IMR-90 (cell line): ENCODE measurements around the gene RAD51B. TPM values are rescaled to one million over a fixed set of nuclear protein-coding genes. Genes with fewer than 3 reads are reported as not detected.

ENCODE experiments used
- ATAC-seq: fragments of 200-7000 bp; cut with Tn5 transposase; 2 replicates; pipeline ENCODE4 v1.9.1; 2020; ENCODE audit warnings: low read depth, mild to moderate bottlenecking, moderate library complexity
- BruUV-seq: library from RNA; stranded (reverse); fragments of 400-500 nt; replicated peaks from 2 replicates; lab custom pipeline; 2021; lab: Mats Ljungman, UMichigan
- CTCF ChIA-PET: fragments of 300-600 bp; formaldehyde crosslinking; extraction: SDS; loops from one replicate; lab custom pipeline; 2021; ENCODE audit warnings: antibody characterized with exemption; lab: Yijun Ruan, JAX
- POLR2A ChIA-PET: fragments of 300-600 bp; sonication (Branson Sonifier 250); formaldehyde crosslinking; loops from one replicate; lab custom pipeline; 2022; ENCODE audit warnings: antibody characterized with exemption; ENCODE audit not compliant: unreplicated experiment; lab: Charles Lee
- DNase-seq: peaks from one replicate; pipeline ENCODE4 v3.0.0; 2013
- H2AFZ ChIP-seq: replicated peaks from 2 replicates; pipeline ENCODE3; 2013; ENCODE audit warnings: low read length, mild to moderate bottlenecking; ENCODE audit not compliant: poor library complexity
- H2AK5ac ChIP-seq: 2 replicates; pipeline ENCODE4 v1.6.1; 2013; ENCODE audit warnings: low read depth, low read length, inconsistent platforms
- H2AK9ac ChIP-seq: replicated peaks from 2 replicates; pipeline ENCODE3; 2013; ENCODE audit warnings: mild to moderate bottlenecking, low read depth, low read length, moderate library complexity; ENCODE audit not compliant: poor library complexity
- H2BK120ac ChIP-seq: 2 replicates; pipeline ENCODE4 v1.6.1; 2013; ENCODE audit warnings: low read depth, low read length, inconsistent platforms
- H2BK15ac ChIP-seq: 3 replicates; pipeline ENCODE4 v1.6.1; 2013; ENCODE audit warnings: low read depth, low read length, inconsistent platforms
- H2BK20ac ChIP-seq: 2 replicates; pipeline ENCODE4 v1.6.1; 2013; ENCODE audit warnings: low read depth, mild to moderate bottlenecking, inconsistent platforms, low read length, moderate library complexity
- H2BK5ac ChIP-seq: 2 replicates; pipeline ENCODE4 v1.6.1; 2013; ENCODE audit warnings: mild to moderate bottlenecking, low read depth, low read length, inconsistent platforms; ENCODE audit not compliant: poor library complexity, severe bottlenecking
- H3K14ac ChIP-seq: replicated peaks from 2 replicates; pipeline ENCODE4 v1.6.1; 2013; ENCODE audit warnings: low read depth, low read length, inconsistent platforms
- H3K18ac ChIP-seq: 2 replicates; pipeline ENCODE4 v1.6.1; 2013; ENCODE audit warnings: low read depth, low read length, control low read depth
- H3K23ac ChIP-seq: 2 replicates; pipeline ENCODE4 v1.6.1; 2013; ENCODE audit warnings: low read depth, low read length, inconsistent platforms
- H3K27ac ChIP-seq: 2 replicates; pipeline ENCODE4 v1.5.1; 2013; ENCODE audit warnings: mild to moderate bottlenecking, control low read depth, low read length; ENCODE audit not compliant: insufficient read depth
- H3K27me3 ChIP-seq: 2 replicates; pipeline ENCODE4 v1.6.1; 2013; ENCODE audit warnings: low read length; ENCODE audit not compliant: control insufficient read depth, insufficient read depth
- H3K36me3 ChIP-seq: 2 replicates; pipeline ENCODE4 v1.6.1; 2013; ENCODE audit warnings: low read length, mixed read lengths; ENCODE audit not compliant: control insufficient read depth, insufficient read depth
- H3K4ac ChIP-seq: 2 replicates; pipeline ENCODE4 v1.6.1; 2013; ENCODE audit warnings: low read depth, low read length, inconsistent platforms
- H3K4me1 ChIP-seq: 2 replicates; pipeline ENCODE4 v1.6.1; 2013; ENCODE audit warnings: low read length, mixed read lengths; ENCODE audit not compliant: control insufficient read depth, insufficient read depth
- H3K4me2 ChIP-seq: 2 replicates; pipeline ENCODE4 v1.6.1; 2013; ENCODE audit warnings: low read depth, mild to moderate bottlenecking, control low read depth, low read length, moderate library complexity
- H3K4me3 ChIP-seq: 2 replicates; pipeline ENCODE4 v1.5.1; 2013; ENCODE audit warnings: low read depth, mild to moderate bottlenecking, control low read depth, low read length, moderate library complexity; ENCODE audit not compliant: insufficient read depth
- H3K56ac ChIP-seq: 2 replicates; pipeline ENCODE4 v1.6.1; 2013; ENCODE audit warnings: low read length, inconsistent platforms; ENCODE audit not compliant: insufficient read depth; ENCODE audit errors: extremely low read depth
- H3K79me1 ChIP-seq, 2 experiments: 2 replicates each; pipeline ENCODE4 v1.6.1; 2013; ENCODE audit warnings: low read length in 2 of 2, inconsistent platforms in 1 of 2, low read depth in 1 of 2
- H3K9ac ChIP-seq: 2 replicates; pipeline ENCODE4 v1.6.1; 2013; ENCODE audit warnings: low read depth, low read length, control low read depth
- H3K9me1 ChIP-seq: 2 replicates; pipeline ENCODE4 v1.6.1; 2013; ENCODE audit warnings: low read length, inconsistent platforms; ENCODE audit not compliant: insufficient read depth
- H3K9me3 ChIP-seq: 2 replicates; pipeline ENCODE4 v1.6.1; 2013; ENCODE audit warnings: low read length; ENCODE audit not compliant: control insufficient read depth, insufficient read depth
- H4K20me1 ChIP-seq: 2 replicates; pipeline ENCODE4 v1.6.1; 2013; ENCODE audit warnings: low read length, inconsistent platforms; ENCODE audit not compliant: insufficient read depth
- H4K5ac ChIP-seq: 2 replicates; pipeline ENCODE4 v1.6.1; 2013; ENCODE audit warnings: mild to moderate bottlenecking, low read depth, low read length, control low read depth
- H4K8ac ChIP-seq, 2 experiments: 2 replicates each; pipeline ENCODE4 v1.6.1; 2013; ENCODE audit warnings: low read depth in 2 of 2, low read length in 2 of 2, control low read depth in 1 of 2, inconsistent platforms in 1 of 2
- H4K91ac ChIP-seq: 2 replicates; pipeline ENCODE4 v1.6.1; 2013; ENCODE audit warnings: low read depth, low read length, inconsistent platforms; ENCODE audit not compliant: insufficient read depth
- BHLHE40 ChIP-seq: fragments of 150-350 bp; IDR thresholded peaks from 2 replicates; pipeline ENCODE4 v1.6.1; 2016; ENCODE audit warnings: mild to moderate bottlenecking, low read depth, low read length
- CEBPB ChIP-seq: IDR thresholded peaks from 2 replicates; pipeline ENCODE4 v1.6.1; 2012; ENCODE audit warnings: low read depth, low read length, improper control_type of control experiment
- CHD1 ChIP-seq: IDR thresholded peaks from 2 replicates; pipeline ENCODE4 v1.6.1; 2012; ENCODE audit warnings: low read depth, low read length, improper control_type of control experiment
- CTCF ChIP-seq: conservative IDR thresholded peaks from 2 replicates; pipeline ENCODE4 v1.5.1; 2012; ENCODE audit warnings: mild to moderate bottlenecking, low read depth, low read length, improper control_type of control experiment
- ELK1 ChIP-seq: fragments of 150-350 bp; IDR thresholded peaks from 2 replicates; pipeline ENCODE4 v1.6.1; 2016; ENCODE audit warnings: low read depth, mild to moderate bottlenecking, low read length, moderate library complexity, borderline replicate concordance
- FOS ChIP-seq: fragments of 150-350 bp; IDR thresholded peaks from 2 replicates; pipeline ENCODE4 v1.6.1; 2016; ENCODE audit warnings: low read depth, low read length
- MAFK ChIP-seq: IDR thresholded peaks from 2 replicates; pipeline ENCODE4 v1.6.1; 2012; ENCODE audit warnings: low read depth, low read length, improper control_type of control experiment
- MAZ ChIP-seq: IDR thresholded peaks from 2 replicates; pipeline ENCODE4 v1.6.1; 2012; ENCODE audit warnings: low read depth, mild to moderate bottlenecking, low read length, improper control_type of control experiment, moderate library complexity, borderline replicate concordance
- MXI1 ChIP-seq: IDR thresholded peaks from 2 replicates; pipeline ENCODE4 v1.6.1; 2012; ENCODE audit warnings: low read depth, mild to moderate bottlenecking, low read length, moderate library complexity, borderline replicate concordance
- NFE2L2 ChIP-seq: fragments of 150-350 bp; IDR thresholded peaks from 2 replicates; pipeline ENCODE4 v1.6.1; 2016; ENCODE audit warnings: low read depth, mild to moderate bottlenecking, low read length
- POLR2A ChIP-seq: IDR thresholded peaks from 2 replicates; pipeline ENCODE4 v1.6.1; 2012; ENCODE audit warnings: mild to moderate bottlenecking, low read depth, low read length
- RAD21 ChIP-seq: IDR thresholded peaks from 2 replicates; pipeline ENCODE4 v1.6.1; 2012; ENCODE audit warnings: low read length, improper control_type of control experiment
- RCOR1 ChIP-seq: IDR thresholded peaks from 2 replicates; pipeline ENCODE4 v1.6.1; 2012; ENCODE audit warnings: mild to moderate bottlenecking, low read length, improper control_type of control experiment; ENCODE audit not compliant: insufficient replicate concordance
- RFX5 ChIP-seq: IDR thresholded peaks from 2 replicates; pipeline ENCODE4 v1.8.0; 2012; ENCODE audit warnings: low read depth, mild to moderate bottlenecking, low read length, moderate library complexity
- SMC3 ChIP-seq: fragments of 150-350 bp; IDR thresholded peaks from 2 replicates; pipeline ENCODE4 v1.6.1; 2016; ENCODE audit warnings: low read depth, mild to moderate bottlenecking, antibody characterized with exemption, low read length, moderate library complexity
- USF2 ChIP-seq: fragments of 150-350 bp; IDR thresholded peaks from 2 replicates; pipeline ENCODE4 v1.6.1; 2017; ENCODE audit warnings: mild to moderate bottlenecking, antibody characterized with exemption, low read length, low read depth
- WGBS, 2 experiments: methylation state at CpG; one replicate each; pipeline versions ENCODE4 v1.1.5 to v1.1.7; 2013; ENCODE audit warnings: missing lambda C conversion rate in 2 of 2; ENCODE audit not compliant: insufficient read length in 1 of 2; ENCODE audit errors: extremely low coverage in 2 of 2; 5-methylcytosine and 5-hydroxymethylcytosine counted together
- dilution Hi-C: fragments of 300-500 bp; cut with HindIII; formaldehyde crosslinking; loops from one replicate; pipeline ENCODE4 v1.14.3; 2018; ENCODE audit warnings: low sequenced_read_pairs; ENCODE audit not compliant: unreplicated experiment
- in situ Hi-C: fragments of 300-500 bp; cut with MboI; formaldehyde crosslinking; loops from 3 replicates; pipeline ENCODE4 v1.14.3; 2019; ENCODE audit warnings: low sequenced_read_pairs, inconsistent platforms, mixed read lengths
- intact Hi-C: fragments of 100-400 bp; cut with micrococcal nuclease; formaldehyde crosslinking; loops from 2 replicates; pipeline ENCODE4 v1.10.0; 2022
- polyA plus RNA-seq, 3 experiments: library from polyadenylated mRNA; depleted of rRNA; stranded (reverse); fragments of >200 nt; gene quantifications; 2 replicates each; pipeline ENCODE4 v1.2.3, GENCODE V29; 2012; ENCODE audit warnings: low replicate concordance in 1 of 3
- total RNA-seq: library from RNA; depleted of rRNA; stranded (reverse); fragments of >200 nt; gene quantifications from 2 replicates; pipeline ENCODE4 v1.2.3, GENCODE V29; 2012

RAD51B gene
- total and polyA plus RNA-seq, 2 of the 4 experiments (the other 2 are of a cell fraction), result 5.1 to 18.8 TPM

GRCh38 chr14:67977434-67978034 lies 158.0 kb downstream of the RAD51B start:
- CTCF ChIA-PET, result no interaction called here
- no peaks in the 10 kb centered on the region for H4K20me1 ChIP-seq
- no peak overlapping the region for H3K4ac ChIP-seq

More at GRCh38 chr14:67977434-67978034, 158.0 kb downstream of the RAD51B start:
- no peak overlapping the region for H3K4me3 ChIP-seq
- no peak for TF ChIP-seq BHLHE40
- no peak for TF ChIP-seq CHD1
- TF ChIP-seq SMC3, result no peak
- no peak for TF ChIP-seq MAZ
- TF ChIP-seq RCOR1, result no peak
- no peak for TF ChIP-seq MAFK
- TF ChIP-seq RFX5, result no peak
- TF ChIP-seq CEBPB, result no peak
- TF ChIP-seq NFE2L2, result no peak
- no peak for TF ChIP-seq FOS
- no peak for TF ChIP-seq CTCF
- TF ChIP-seq MXI1, result no peak
- no peak for TF ChIP-seq RAD21
- no peak for TF ChIP-seq ELK1
- no peak for TF ChIP-seq USF2
- TF ChIP-seq POLR2A, result no peak
- no peak overlapping the region for H4K91ac ChIP-seq
- no peak for ATAC-seq
- no peak for DNase-seq
- no peak overlapping the region for H2BK120ac ChIP-seq
- no peaks in the 10 kb centered on the region for H3K9me3 ChIP-seq
- no peak overlapping the region for H2AK5ac ChIP-seq
- no peak overlapping the region for H4K5ac ChIP-seq
- H2AK9ac ChIP-seq, result no peak overlapping the region
- no peaks in the 10 kb centered on the region for H3K9me1 ChIP-seq
- H2BK20ac ChIP-seq, result no peak overlapping the region
- dilution Hi-C loops, result no loop called here
- BruUV-seq, result no TSS peak
- no peak overlapping the region for H3K23ac ChIP-seq
- H3K14ac ChIP-seq, result no peak overlapping the region
- H3K4me1 ChIP-seq, result no peaks in the 10 kb centered on the region; the same call in 1 of the 2 replicates
- intact Hi-C loops, result no loop called here
- H3K9ac ChIP-seq, result no peak overlapping the region
- no peak overlapping the region for H2BK5ac ChIP-seq
- H2BK15ac ChIP-seq, result no peak overlapping the region
- no peak overlapping the region for H3K4me2 ChIP-seq
- in situ Hi-C loops, result no loop called here
- H2AFZ ChIP-seq, result no peak overlapping the region
- H4K8ac ChIP-seq, result no peak overlapping the region
- no peak overlapping the region for H3K56ac ChIP-seq
- no peaks in the 10 kb centered on the region for H3K27me3 ChIP-seq
- POLR2A ChIA-PET, result no interaction called here
- H3K36me3 ChIP-seq, result no peaks in the 10 kb centered on the region
- H3K79me1 ChIP-seq, result no peaks in the 10 kb centered on the region
- no CpG with 5 or more reads among the region's 1 CpG for WGBS, 2 experiments
- no peak overlapping the region for H3K27ac ChIP-seq
- no peak overlapping the region for H3K18ac ChIP-seq
